Measurements from ENCODE around the gene CAPN7.

Gene CAPN7

GRCh38 chr3:15292765-15293522, 86.9 kb downstream of the CAPN7 start:
- Histone ChIP-seq H3K9ac (ENCODE audit: low read depth, low read length) (no peak overlapping the region), H3K27me3 (ENCODE audit: insufficient read depth, low read length) (no peaks in the 10 kb centered on the region), H3K36me3 (ENCODE audit: insufficient read depth, low read depth, low read length) (no peaks in the 10 kb centered on the region), H3K9me3 (ENCODE audit: insufficient read depth, low read depth, low read length) (no peaks in the 10 kb centered on the region), H3K4me3 (ENCODE audit: low read length) (no peak overlapping the region), H3K4me1 (ENCODE audit: insufficient read depth, low read length) (no peaks in the 10 kb centered on the region; the same call in 1 of the 2 replicates), H3K27ac (ENCODE audit: low read length) (no peak overlapping the region)

- no peaks in the 10 kb centered on the region; the same call in 1 of the 2 replicates for H3K4me1 ChIP-seq (ENCODE audit: insufficient read depth, low read length)
- H3K36me3 ChIP-seq (ENCODE audit: insufficient read depth, low read depth, low read length): no peaks in the 10 kb centered on the region
- no peak overlapping the region for H3K9ac ChIP-seq (ENCODE audit: low read depth, low read length)
- no peaks in the 10 kb centered on the region for H3K9me3 ChIP-seq (ENCODE audit: insufficient read depth, low read depth, low read length)
- no peak overlapping the region for H3K27ac ChIP-seq (ENCODE audit: low read length)
- no peaks in the 10 kb centered on the region for H3K27me3 ChIP-seq (ENCODE audit: insufficient read depth, low read length)
- no peak overlapping the region for H3K4me3 ChIP-seq (ENCODE audit: low read length)
Measured at GRCh38 chr3:15294929-15295328, 88.9 kb downstream of the CAPN7 start.

- no peaks in the 10 kb centered on the region for H3K36me3 ChIP-seq (ENCODE audit: insufficient read depth, low read depth, low read length)
- H3K9ac ChIP-seq (ENCODE audit: low read depth, low read length): no peak overlapping the region
- no peaks in the 10 kb centered on the region for H3K9me3 ChIP-seq (ENCODE audit: insufficient read depth, low read depth, low read length)
- H3K4me1 ChIP-seq (ENCODE audit: insufficient read depth, low read length): no peaks in the 10 kb centered on the region; the same call in 1 of the 2 replicates
- H3K27me3 ChIP-seq (ENCODE audit: insufficient read depth, low read length): no peaks in the 10 kb centered on the region
- no peak overlapping the region for H3K4me3 ChIP-seq (ENCODE audit: low read length)
- no peak overlapping the region for H3K27ac ChIP-seq (ENCODE audit: low read length)
Measured at GRCh38 chr3:15295506-15295905, 89.5 kb downstream of the CAPN7 start.

GRCh38 chr3:15297608-15298350, 91.7 kb downstream of the CAPN7 start:
- Histone ChIP-seq H3K9ac (ENCODE audit: low read depth, low read length) (no peak overlapping the region), H3K36me3 (ENCODE audit: insufficient read depth, low read depth, low read length) (no peaks in the 10 kb centered on the region; the same call in none of the 2 replicates), H3K4me3 (ENCODE audit: low read length) (no peak overlapping the region)

GRCh38 chr3:15298504-15298903, 92.5 kb downstream of the CAPN7 start:
- no peaks in the 10 kb centered on the region for H3K27me3 ChIP-seq (ENCODE audit: insufficient read depth, low read length)
- no peak overlapping the region for H3K27ac ChIP-seq (ENCODE audit: low read length)
- no peaks in the 10 kb centered on the region; the same call in none of the 2 replicates for H3K36me3 ChIP-seq (ENCODE audit: insufficient read depth, low read depth, low read length)
- H3K4me1 ChIP-seq (ENCODE audit: insufficient read depth, low read length): no peaks in the 10 kb centered on the region
- no peak overlapping the region for H3K9ac ChIP-seq (ENCODE audit: low read depth, low read length)
- no peaks in the 10 kb centered on the region for H3K9me3 ChIP-seq (ENCODE audit: insufficient read depth, low read depth, low read length)
- H3K4me3 ChIP-seq (ENCODE audit: low read length): no peak overlapping the region

More at GRCh38 chr3:15297608-15298350, 91.7 kb downstream of the CAPN7 start:
- no peaks in the 10 kb centered on the region for H3K27me3 ChIP-seq (ENCODE audit: insufficient read depth, low read length)
- H3K9me3 ChIP-seq (ENCODE audit: insufficient read depth, low read depth, low read length): no peaks in the 10 kb centered on the region
- H3K4me1 ChIP-seq (ENCODE audit: insufficient read depth, low read length): no peaks in the 10 kb centered on the region
- H3K27ac ChIP-seq (ENCODE audit: low read length): no peak overlapping the region

GRCh38 chr3:15299036-15299435, 93.0 kb downstream of the CAPN7 start:
- Histone ChIP-seq H3K27ac (ENCODE audit: low read length) (no peak overlapping the region), H3K9ac (ENCODE audit: low read depth, low read length) (no peak overlapping the region), H3K4me3 (ENCODE audit: low read length) (no peak overlapping the region), H3K27me3 (ENCODE audit: insufficient read depth, low read length) (no peaks in the 10 kb centered on the region), H3K36me3 (ENCODE audit: insufficient read depth, low read depth, low read length) (peaks cover 5% of the 10 kb centered on the region), H3K4me1 (ENCODE audit: insufficient read depth, low read length) (no peaks in the 10 kb centered on the region), H3K9me3 (ENCODE audit: insufficient read depth, low read depth, low read length) (no peaks in the 10 kb centered on the region)

GRCh38 chr3:15300323-15301078, 94.5 kb downstream of the CAPN7 start:
- no peaks in the 10 kb centered on the region for H3K27me3 ChIP-seq (ENCODE audit: insufficient read depth, low read length)
- no peaks in the 10 kb centered on the region for H3K9me3 ChIP-seq (ENCODE audit: insufficient read depth, low read depth, low read length)
- H3K36me3 ChIP-seq (ENCODE audit: insufficient read depth, low read depth, low read length): peaks cover 7% of the 10 kb centered on the region
- no peak overlapping the region for H3K4me3 ChIP-seq (ENCODE audit: low read length)
- H3K9ac ChIP-seq (ENCODE audit: low read depth, low read length): no peak overlapping the region
- H3K4me1 ChIP-seq (ENCODE audit: insufficient read depth, low read length): peaks cover 2% of the 10 kb centered on the region; the same call in 1 of the 2 replicates
- no peak overlapping the region for H3K27ac ChIP-seq (ENCODE audit: low read length)

GRCh38 chr3:15301761-15302160, 95.7 kb downstream of the CAPN7 start:
- Histone ChIP-seq H3K4me1 (ENCODE audit: insufficient read depth, low read length) (peaks cover 5% of the 10 kb centered on the region; the same call in 1 of the 2 replicates), H3K27me3 (ENCODE audit: insufficient read depth, low read length) (no peaks in the 10 kb centered on the region), H3K4me3 (ENCODE audit: low read length) (no peak overlapping the region), H3K27ac (ENCODE audit: low read length) (no peak overlapping the region), H3K9ac (ENCODE audit: low read depth, low read length) (no peak overlapping the region), H3K36me3 (ENCODE audit: insufficient read depth, low read depth, low read length) (peaks cover 7% of the 10 kb centered on the region), H3K9me3 (ENCODE audit: insufficient read depth, low read depth, low read length) (no peaks in the 10 kb centered on the region)

Data from iPS-20b (cell line).